ENCODE data around the gene INO80C. TPM values are rescaled to one million over a fixed set of nuclear protein-coding genes. Genes with fewer than 3 reads are reported as not detected.

The INO80C gene, protein sequence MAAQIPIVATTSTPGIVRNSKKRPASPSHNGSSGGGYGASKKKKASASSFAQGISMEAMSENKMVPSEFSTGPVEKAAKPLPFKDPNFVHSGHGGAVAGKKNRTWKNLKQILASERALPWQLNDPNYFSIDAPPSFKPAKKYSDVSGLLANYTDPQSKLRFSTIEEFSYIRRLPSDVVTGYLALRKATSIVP
- total RNA-seq: 10 to 100 TPM in 1 of 4 donors, 1 to 10 TPM in 3; 2.8 to 11.9 (median 7.4) TPM

DNA sequence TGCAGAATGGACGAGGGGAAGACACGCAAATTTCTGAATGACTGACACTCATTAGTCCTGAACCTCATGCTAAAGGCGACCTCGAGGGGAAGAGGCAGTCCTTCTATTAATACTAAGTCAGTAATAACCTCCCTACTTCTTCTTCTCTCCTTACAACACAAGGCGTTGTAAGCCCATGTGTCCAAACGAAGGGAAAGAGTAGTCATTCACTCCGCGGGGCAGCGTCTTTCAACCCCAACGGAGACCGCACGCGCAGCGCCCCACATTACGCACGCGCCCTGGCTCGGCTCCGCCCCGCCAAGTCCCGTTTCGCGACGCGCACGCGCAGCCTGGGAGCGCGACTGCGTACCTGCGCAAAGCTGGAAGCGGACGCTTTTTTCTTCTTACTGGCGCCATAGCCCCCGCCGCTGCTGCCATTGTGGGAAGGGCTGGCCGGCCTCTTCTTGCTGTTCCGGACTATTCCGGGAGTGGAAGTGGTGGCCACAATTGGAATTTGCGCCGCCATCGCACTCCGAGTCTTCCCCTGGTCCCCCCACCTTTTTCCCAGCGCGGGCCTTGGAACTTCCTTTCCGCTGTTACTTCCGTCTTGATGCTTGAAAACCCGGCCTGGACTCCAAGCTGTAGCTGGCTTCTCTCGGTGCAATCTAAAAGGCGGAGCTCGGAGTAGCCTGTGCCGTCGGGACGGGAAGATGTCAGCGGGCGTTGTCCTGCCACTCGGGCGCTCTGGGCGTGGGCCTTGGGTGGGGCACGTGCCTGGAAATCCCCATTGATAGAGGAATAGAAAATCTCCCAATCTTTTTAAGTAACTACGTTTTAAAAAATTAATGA, at the start of gene INO80C:
Gene INO80C, minus strand, starts transcription at position 591 of the 828 bp plus-strand sequence. Its CDS starts 86 bp downstream, at position 505.
- TF ChIP-seq, protein P1, sequence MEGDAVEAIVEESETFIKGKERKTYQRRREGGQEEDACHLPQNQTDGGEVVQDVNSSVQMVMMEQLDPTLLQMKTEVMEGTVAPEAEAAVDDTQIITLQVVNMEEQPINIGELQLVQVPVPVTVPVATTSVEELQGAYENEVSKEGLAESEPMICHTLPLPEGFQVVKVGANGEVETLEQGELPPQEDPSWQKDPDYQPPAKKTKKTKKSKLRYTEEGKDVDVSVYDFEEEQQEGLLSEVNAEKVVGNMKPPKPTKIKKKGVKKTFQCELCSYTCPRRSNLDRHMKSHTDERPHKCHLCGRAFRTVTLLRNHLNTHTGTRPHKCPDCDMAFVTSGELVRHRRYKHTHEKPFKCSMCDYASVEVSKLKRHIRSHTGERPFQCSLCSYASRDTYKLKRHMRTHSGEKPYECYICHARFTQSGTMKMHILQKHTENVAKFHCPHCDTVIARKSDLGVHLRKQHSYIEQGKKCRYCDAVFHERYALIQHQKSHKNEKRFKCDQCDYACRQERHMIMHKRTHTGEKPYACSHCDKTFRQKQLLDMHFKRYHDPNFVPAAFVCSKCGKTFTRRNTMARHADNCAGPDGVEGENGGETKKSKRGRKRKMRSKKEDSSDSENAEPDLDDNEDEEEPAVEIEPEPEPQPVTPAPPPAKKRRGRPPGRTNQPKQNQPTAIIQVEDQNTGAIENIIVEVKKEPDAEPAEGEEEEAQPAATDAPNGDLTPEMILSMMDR (IDR thresholded peaks at IDR 0.05; ENCODE audit: low read depth): no peak

DNA sequence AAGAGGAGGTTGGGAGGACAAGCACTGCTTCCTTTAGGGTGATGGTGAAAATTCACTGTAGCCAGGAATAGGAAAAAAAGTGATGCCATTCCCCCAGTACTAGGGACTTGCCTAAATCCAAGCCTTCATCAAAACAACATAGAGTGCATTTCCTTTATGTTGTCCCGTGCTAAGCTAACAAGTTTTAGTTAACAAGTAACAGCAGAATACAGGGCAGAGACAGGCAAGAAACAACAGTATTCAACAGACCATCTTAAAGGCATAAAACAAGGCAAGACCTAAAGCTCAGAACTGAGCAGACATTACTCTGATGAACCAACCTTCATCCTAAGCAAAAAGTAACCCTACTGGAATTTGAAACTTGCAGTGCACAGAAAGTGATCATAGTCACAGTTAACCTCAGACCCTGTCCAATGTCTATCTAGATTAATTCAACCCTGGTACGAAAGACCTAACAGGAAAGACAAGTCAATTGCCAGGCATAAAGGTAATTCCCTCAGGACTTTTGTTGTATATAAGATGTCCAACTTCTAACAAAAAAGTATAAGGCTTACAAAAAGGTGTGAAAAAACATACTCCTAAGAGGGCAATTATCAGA, 49.3 kb upstream of the INO80C start:
- TF ChIP-seq, protein P1 (IDR thresholded peaks at IDR 0.05; ENCODE audit: low read depth): no peak

DNA sequence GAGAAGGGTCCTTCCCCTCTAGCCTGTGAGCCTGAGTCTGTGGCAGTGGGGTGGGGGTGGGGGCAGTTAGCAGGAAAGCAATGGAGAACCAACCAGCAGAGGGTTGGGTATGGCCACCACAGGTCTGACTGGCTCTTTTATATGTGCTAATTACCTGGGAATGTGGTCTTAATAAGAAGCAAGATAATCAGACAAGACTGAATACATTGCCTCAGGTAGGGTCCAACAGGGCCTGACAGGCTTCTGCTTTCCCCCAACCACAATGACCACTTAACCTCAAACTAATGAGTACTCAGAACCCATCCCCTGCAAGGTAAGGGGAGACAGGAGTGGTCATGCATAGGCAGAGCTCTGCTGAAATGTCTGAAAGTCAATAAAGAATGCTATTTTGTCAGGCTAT, 44.6 kb upstream of the INO80C start:
- TF ChIP-seq, protein P1 (IDR thresholded peaks at IDR 0.05; ENCODE audit: low read depth): no peak

DNA sequence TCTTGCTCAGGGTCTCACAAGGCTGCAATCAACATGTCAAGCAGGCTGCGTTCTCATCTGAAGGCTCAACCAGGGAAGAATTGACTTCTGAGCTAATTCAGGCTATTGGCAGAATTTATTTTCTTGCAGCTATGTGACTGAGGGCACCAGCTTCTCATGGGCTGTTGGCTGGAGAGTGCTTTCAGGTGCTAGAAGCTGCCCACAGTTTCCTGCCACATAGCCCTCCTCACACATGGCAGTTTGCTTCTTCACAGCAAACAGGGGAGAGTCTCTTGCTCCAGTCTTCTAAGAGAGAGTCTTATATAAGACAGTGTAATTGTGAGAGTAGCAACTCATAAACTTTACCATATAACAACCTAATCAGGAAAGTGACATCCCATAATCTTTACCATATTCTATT, 37.5 kb upstream of the INO80C start:
- TF ChIP-seq, protein P1 (IDR thresholded peaks at IDR 0.05; ENCODE audit: low read depth): no peak

DNA sequence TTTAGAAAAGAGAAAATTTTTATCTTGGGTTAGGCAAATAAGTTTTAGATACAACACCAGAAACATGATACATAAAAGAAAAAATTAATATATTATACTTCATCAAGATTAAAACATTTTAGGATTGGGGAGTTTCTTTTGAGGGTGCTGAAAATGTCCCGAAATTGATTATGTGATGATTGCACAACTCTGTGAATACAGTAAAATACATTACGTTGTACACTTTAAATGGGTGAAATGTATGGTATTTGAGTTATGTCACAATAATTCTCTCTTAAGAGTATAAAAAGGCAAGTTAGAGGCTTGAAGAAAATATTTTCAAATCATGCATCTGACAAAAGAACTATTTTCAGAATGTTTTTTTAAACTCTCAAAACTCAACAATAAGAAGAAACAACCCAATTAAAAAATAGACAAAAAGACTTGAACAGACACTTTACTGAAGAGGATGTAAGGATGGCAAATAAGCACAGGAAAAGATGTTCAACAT, 36.2 kb upstream of the INO80C start:
- TF ChIP-seq, protein P1 (IDR thresholded peaks at IDR 0.05; ENCODE audit: low read depth): no peak

DNA sequence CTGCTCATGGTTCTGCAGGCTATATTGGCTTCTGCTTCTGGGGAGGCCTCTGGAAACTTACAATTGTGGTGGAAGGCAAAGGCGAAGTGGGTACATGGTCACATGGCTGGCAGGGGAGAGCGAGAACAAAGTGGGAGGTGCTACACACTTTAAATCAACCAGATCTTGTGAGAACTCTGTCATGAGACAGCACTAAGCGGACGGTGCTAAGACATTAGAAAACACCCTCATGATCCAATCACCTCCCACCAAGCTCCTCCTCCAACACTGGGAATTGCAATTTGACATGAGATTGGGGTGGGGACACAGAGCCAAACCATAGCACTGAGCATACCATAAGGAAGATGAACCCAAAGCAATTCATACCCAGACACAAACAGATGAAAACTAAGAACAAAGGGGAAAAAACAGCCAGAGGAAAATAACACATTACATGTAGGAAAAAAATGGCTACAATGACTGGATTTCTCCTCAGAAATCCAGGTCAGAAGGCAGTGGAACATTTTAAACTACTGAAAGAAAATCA, 31.1 kb upstream of the INO80C start:
- TF ChIP-seq, protein P1 (IDR thresholded peaks at IDR 0.05; ENCODE audit: low read depth): no peak

Data from subcutaneous adipose tissue (tissue), 4 donors.